DOHH2 (cell line): ENCODE data around the gene SPATA24.

Source experiments
- EZH2phosphoT487 ChIP-seq: fragments of 200-600 bp; sonication (generic); IDR thresholded peaks from 2 replicates; pipeline ENCODE4 v1.6.1; 2017; ENCODE audit warnings: borderline replicate concordance, mild to moderate bottlenecking, antibody characterized with exemption, low read length, moderate library complexity, mixed read lengths
- TF ChIP-seq, protein P1 (sequence below): fragments of 200-600 bp; sonication (generic); IDR thresholded peaks from one replicate; pipeline ENCODE4 v1.5.1; 2014; ENCODE audit warnings: antibody characterized with exemption, mild to moderate bottlenecking, low read depth, low read length; ENCODE audit not compliant: poor library complexity, severe bottlenecking

DNA sequence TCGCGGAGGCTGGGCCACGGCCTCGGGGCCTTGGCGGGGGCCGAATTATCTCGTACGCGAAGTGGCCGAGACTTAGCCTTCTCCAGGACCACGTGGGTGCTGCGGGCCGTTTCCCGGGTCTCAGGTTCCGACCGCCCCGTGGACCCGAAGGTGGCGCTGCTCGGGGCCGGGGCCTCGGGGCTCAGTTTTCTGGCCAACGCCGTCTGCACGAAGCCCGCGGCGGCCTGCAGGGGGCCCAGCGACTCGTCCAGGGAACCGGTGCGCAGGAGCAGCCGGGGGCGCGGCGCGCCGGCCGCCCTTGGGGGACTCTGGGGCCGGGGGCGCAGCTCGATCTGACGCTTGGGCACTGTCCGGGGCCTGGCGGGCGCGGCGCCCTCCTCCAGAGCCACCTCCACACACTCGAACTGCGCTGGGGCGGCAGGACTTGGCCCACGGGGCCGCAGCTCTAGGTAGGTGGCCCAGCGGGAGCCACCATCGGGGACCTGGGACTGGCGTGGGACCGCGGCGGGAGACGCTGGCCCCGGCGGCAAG lies 9.7 kb downstream of the SPATA24 start:
- TF ChIP-seq, protein P1, sequence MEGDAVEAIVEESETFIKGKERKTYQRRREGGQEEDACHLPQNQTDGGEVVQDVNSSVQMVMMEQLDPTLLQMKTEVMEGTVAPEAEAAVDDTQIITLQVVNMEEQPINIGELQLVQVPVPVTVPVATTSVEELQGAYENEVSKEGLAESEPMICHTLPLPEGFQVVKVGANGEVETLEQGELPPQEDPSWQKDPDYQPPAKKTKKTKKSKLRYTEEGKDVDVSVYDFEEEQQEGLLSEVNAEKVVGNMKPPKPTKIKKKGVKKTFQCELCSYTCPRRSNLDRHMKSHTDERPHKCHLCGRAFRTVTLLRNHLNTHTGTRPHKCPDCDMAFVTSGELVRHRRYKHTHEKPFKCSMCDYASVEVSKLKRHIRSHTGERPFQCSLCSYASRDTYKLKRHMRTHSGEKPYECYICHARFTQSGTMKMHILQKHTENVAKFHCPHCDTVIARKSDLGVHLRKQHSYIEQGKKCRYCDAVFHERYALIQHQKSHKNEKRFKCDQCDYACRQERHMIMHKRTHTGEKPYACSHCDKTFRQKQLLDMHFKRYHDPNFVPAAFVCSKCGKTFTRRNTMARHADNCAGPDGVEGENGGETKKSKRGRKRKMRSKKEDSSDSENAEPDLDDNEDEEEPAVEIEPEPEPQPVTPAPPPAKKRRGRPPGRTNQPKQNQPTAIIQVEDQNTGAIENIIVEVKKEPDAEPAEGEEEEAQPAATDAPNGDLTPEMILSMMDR: peak; percentile 57
- no peak for TF ChIP-seq EZH2phosphoT487
